ENCODE measurements around the gene RAB27A. TPM values are rescaled to one million over a fixed set of nuclear protein-coding genes. Genes with fewer than 3 reads are reported as not detected.

The RAB27A gene
- total RNA-seq, 1 donor from 2014 or later: 17.8 TPM

GRCh38 chr15:55221090-55222011 is 68.3 kb downstream of the RAB27A start:
- Mint-ChIP-seq H3K36me3 (ENCODE audit: low read depth, unreplicated experiment) (peaks cover 5% of the 10 kb centered on the region), H3K9me3 (ENCODE audit: unreplicated experiment) (no peaks in the 10 kb centered on the region), H3K4me3 (ENCODE audit: unreplicated experiment) (peak overlapping the region; percentile 10), H3K27ac (ENCODE audit: unreplicated experiment) (peak overlapping the region; percentile 92), H3K27me3 (ENCODE audit: low read depth, unreplicated experiment) (no peaks in the 10 kb centered on the region), H3K4me1 (ENCODE audit: low read depth, unreplicated experiment) (peaks cover 34% of the 10 kb centered on the region)
- Histone ChIP-seq H3K4me1 (ENCODE audit: insufficient read depth, low read length) (peaks cover 14% of the 10 kb centered on the region), H3K4me2 (ENCODE audit: low read length) (peak overlapping the region; percentile 69), H3K9me3 (ENCODE audit: insufficient read depth, low read depth, low read length) (no peaks in the 10 kb centered on the region), H3K9ac (ENCODE audit: low read length) (peak overlapping the region; percentile 70), H3K79me2 (ENCODE audit: insufficient read depth, low read length) (no peaks in the 10 kb centered on the region), H4K20me1 (ENCODE audit: insufficient read depth, low read length) (no peaks in the 10 kb centered on the region), H2AFZ (ENCODE audit: low read depth, low read length) (peak overlapping the region; percentile 72), H3K36me3 (ENCODE audit: insufficient read depth, low read length) (no peaks in the 10 kb centered on the region), H3K27ac (ENCODE audit: low read depth, low read length) (peak overlapping the region; percentile 81), H3K27me3 (ENCODE audit: insufficient read depth, low read length) (no peaks in the 10 kb centered on the region), H3K4me3 (ENCODE audit: insufficient read depth, low read depth, low read length) (no peak overlapping the region)
- DNase-seq (ENCODE audit: low read depth) (peak; percentile 94), FAIRE-seq (peak; percentile 54)
- TF ChIP-seq EZH2 (IDR thresholded peaks at IDR 0.05; ENCODE audit: insufficient read depth, low read length) (no peak), CTCF (IDR thresholded peaks at IDR 0.05; ENCODE audit: insufficient read depth, low read depth, low read length) (no peak)

- H4K20me1 ChIP-seq (ENCODE audit: insufficient read depth, low read length): no peaks in the 10 kb centered on the region
- Mint-ChIP-seq H3K4me1 (ENCODE audit: low read depth, unreplicated experiment) (peaks cover 30% of the 10 kb centered on the region), H3K27me3 (ENCODE audit: low read depth, unreplicated experiment) (no peaks in the 10 kb centered on the region), H3K9me3 (ENCODE audit: unreplicated experiment) (no peaks in the 10 kb centered on the region), H3K4me3 (ENCODE audit: unreplicated experiment) (peak overlapping the region; percentile 10), H3K27ac (ENCODE audit: unreplicated experiment) (peak overlapping the region; percentile 92), H3K36me3 (ENCODE audit: low read depth, unreplicated experiment) (peaks cover 5% of the 10 kb centered on the region)
- peak overlapping the region; percentile 69 for H3K4me2 ChIP-seq (ENCODE audit: low read length)
- H3K9me3 ChIP-seq (ENCODE audit: insufficient read depth, low read depth, low read length): no peaks in the 10 kb centered on the region
- no peaks in the 10 kb centered on the region for H3K36me3 ChIP-seq (ENCODE audit: insufficient read depth, low read length)
- H3K4me3 ChIP-seq (ENCODE audit: insufficient read depth, low read depth, low read length): no peak overlapping the region
- H3K27me3 ChIP-seq (ENCODE audit: insufficient read depth, low read length): no peaks in the 10 kb centered on the region
- peaks cover 14% of the 10 kb centered on the region for H3K4me1 ChIP-seq (ENCODE audit: insufficient read depth, low read length)
- DNase-seq (ENCODE audit: low read depth): no peak
- H3K79me2 ChIP-seq (ENCODE audit: insufficient read depth, low read length): no peaks in the 10 kb centered on the region
- no peak overlapping the region for H2AFZ ChIP-seq (ENCODE audit: low read depth, low read length)
- H3K27ac ChIP-seq (ENCODE audit: low read depth, low read length): peak overlapping the region; percentile 81
- H3K9ac ChIP-seq (ENCODE audit: low read length): peak overlapping the region; percentile 70
- no peak for FAIRE-seq
- TF ChIP-seq CTCF (IDR thresholded peaks at IDR 0.05; ENCODE audit: insufficient read depth, low read depth, low read length): no peak
- no peak for TF ChIP-seq EZH2 (IDR thresholded peaks at IDR 0.05; ENCODE audit: insufficient read depth, low read length)
Observed at GRCh38 chr15:55220606-55221005, 69.0 kb downstream of the RAB27A start.

- Histone ChIP-seq H2AFZ (ENCODE audit: low read depth, low read length) (no peak overlapping the region), H3K4me2 (ENCODE audit: low read length) (no peak overlapping the region), H3K4me1 (ENCODE audit: insufficient read depth, low read length) (peaks cover 14% of the 10 kb centered on the region), H3K27me3 (ENCODE audit: insufficient read depth, low read length) (no peaks in the 10 kb centered on the region), H3K9ac (ENCODE audit: low read length) (no peak overlapping the region), H3K27ac (ENCODE audit: low read depth, low read length) (no peak overlapping the region), H3K36me3 (ENCODE audit: insufficient read depth, low read length) (no peaks in the 10 kb centered on the region), H4K20me1 (ENCODE audit: insufficient read depth, low read length) (no peaks in the 10 kb centered on the region), H3K4me3 (ENCODE audit: insufficient read depth, low read depth, low read length) (no peak overlapping the region), H3K9me3 (ENCODE audit: insufficient read depth, low read depth, low read length) (no peaks in the 10 kb centered on the region), H3K79me2 (ENCODE audit: insufficient read depth, low read length) (no peaks in the 10 kb centered on the region)
- H3K4me3 Mint-ChIP-seq (ENCODE audit: unreplicated experiment): no peak overlapping the region
- TF ChIP-seq EZH2 (IDR thresholded peaks at IDR 0.05; ENCODE audit: insufficient read depth, low read length) (no peak), CTCF (IDR thresholded peaks at IDR 0.05; ENCODE audit: insufficient read depth, low read depth, low read length) (no peak)
- peaks cover 23% of the 10 kb centered on the region for H3K4me1 Mint-ChIP-seq (ENCODE audit: low read depth, unreplicated experiment)
- no peak overlapping the region for H3K27ac Mint-ChIP-seq (ENCODE audit: unreplicated experiment)
- FAIRE-seq: peak; percentile 79
- H3K9me3 Mint-ChIP-seq (ENCODE audit: unreplicated experiment): peaks cover 1% of the 10 kb centered on the region
- peaks cover 2% of the 10 kb centered on the region for H3K36me3 Mint-ChIP-seq (ENCODE audit: low read depth, unreplicated experiment)
- no peaks in the 10 kb centered on the region for H3K27me3 Mint-ChIP-seq (ENCODE audit: low read depth, unreplicated experiment)
- no peak for DNase-seq (ENCODE audit: low read depth)
Observed at GRCh38 chr15:55218056-55218455, 71.6 kb downstream of the RAB27A start.

All from astrocyte (in vitro differentiated cells and primary cell).